Stimulated activated CD8-positive, alpha-beta memory T cell treated with anti-CD3 and anti-CD28 coated beads, Interleukin-15, amount 100 ng/mL, for 48 hours (primary cell): ENCODE data around the gene FAM162A.
"Not testable (repeated sequence)": the region's sequence is repeated elsewhere in the genome, so short reads cannot be mapped to it uniquely, and the experiment has no call there.

ENCODE experiments used
- DNase-seq, 2 donors: peaks; one replicate each; pipeline ENCODE4 v3.0.0-alpha.2; 2020; ENCODE audit warnings: low read depth in 2 of 2

Gene FAM162A, protein sequence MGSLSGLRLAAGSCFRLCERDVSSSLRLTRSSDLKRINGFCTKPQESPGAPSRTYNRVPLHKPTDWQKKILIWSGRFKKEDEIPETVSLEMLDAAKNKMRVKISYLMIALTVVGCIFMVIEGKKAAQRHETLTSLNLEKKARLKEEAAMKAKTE

DNA sequence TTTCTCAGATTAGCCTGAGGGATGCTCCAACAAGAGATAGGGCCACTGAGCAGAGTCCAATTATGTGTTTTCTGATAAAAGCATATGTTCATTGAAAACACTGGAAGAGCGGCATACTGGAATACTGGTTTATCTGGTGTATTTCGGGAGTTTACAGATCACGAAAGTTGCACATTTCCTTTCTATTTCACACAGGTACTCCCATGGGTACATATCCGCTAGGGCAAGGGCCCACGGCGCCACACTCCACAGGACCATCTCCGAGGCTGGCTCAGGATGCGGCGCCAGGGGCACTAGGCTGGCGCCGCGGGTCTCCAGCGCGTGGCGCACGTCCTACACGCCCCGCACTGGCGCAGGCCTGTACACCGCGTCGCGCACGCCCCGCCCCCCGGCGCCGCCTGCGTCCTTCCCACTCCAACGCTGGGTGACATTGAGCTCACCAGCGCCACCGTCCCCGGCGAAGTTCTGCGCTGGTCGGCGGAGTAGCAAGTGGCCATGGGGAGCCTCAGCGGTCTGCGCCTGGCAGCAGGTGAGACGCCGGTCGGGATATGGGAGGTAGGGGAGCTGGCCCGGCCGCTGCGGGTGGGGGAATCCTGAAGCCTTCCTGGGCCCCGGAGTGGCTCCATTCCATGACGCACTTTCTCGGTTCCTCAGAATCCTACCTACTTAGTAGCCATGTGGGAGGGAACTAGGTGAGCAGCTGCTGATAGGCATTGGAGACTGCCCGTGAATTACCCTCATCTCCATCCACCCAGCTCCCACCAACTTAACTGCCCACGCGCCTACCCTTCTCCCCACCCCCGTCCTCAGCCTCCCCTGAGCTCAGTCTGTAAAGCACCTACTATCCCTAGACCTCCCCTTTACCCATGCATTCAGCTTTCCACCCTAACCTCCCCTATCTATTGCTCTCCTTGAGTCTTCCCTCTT, at the start of gene FAM162A:
Gene FAM162A (plus strand): TSS at position 412 of the 927 bp plus-strand sequence. CDS start 84 bp downstream, at position 496.
- peak; percentile 91 for DNase-seq

DNA sequence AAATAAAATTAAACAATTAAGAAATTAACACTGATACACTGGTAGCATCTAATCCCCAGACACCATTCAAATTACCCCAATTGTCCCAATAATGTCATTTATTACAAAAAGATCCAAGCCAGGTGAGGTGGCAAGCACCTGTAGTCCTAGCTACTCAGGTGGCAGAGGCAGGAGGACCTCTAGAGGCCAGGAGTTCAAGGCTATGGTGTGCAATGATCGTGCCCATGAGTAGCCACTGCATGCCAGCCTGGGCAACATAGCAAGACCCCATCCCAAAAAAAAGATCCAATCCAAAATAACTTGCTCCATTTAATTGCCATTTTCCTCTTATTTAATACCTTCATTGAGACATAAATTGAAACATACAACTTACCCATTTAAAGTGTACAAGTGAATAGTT, 41.2 kb upstream of the FAM162A start:
- DNase-seq: no peak

DNA sequence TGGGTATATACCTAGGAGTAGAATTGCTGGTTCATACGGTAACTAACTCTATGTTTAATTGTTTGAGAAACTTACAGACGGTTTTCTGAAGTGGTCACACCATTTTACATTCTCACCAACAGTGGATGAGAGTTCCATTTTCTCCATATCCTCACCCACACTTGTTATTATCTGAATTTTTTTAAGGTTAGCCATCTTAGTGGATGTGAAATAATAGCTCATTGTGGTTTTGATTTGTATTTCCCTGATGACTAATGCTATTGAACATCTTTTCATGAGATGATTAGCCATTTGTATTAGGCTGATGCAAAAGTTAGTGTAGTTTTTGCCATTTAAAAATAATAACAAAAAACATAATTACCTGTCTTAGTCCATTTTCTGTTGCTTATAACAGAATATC, 40.3 kb upstream of the FAM162A start:
- DNase-seq: no peak

DNA sequence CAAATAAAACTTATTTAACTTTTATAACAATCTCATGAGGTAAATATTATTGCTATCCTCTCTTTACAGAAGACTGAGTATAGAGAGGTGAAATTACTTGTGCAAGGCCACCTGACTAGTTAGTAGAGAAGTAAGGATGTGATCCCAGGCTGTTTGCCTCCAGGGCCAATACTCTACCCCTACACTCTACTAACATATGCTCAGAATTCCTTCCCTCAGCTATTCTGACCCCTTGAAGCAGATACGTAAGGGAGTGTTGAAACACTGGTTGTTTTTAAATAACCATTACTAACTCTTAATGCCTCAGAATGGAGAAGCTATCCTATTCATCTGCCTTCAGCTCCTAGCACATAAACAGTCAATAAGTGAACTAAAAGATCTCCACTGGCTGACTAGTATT, 34.8 kb upstream of the FAM162A start:
- DNase-seq: no peak

DNA sequence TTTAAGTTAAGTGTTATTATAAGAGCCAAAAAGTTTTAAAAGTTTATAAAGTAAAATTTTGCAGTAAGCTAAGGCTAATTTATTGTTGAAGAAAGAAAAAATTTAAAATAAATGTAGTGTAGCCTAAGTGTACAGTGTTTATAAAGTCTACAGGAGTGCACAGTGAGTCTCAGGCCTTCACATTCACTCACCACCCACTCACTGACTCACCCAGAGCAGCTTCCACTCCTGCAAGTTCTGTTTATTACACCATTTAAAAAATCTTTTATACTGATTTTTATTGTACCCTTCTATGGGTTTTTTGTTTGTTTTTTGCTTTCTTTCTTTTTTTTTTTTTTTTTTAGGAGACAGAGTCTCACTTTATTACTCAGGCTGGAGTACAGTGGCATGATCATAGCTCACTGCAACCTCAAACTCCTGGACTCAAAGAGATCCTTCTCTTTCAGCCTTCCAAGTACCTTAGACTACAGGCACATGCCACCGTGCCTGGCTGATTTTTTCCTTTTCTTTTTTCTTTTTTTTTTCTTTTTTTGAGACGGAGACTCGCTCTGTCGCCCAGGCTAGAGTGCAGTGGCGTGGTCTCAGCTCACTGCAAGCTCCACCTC, 33.1 kb upstream of the FAM162A start:
- no peak for DNase-seq

DNA sequence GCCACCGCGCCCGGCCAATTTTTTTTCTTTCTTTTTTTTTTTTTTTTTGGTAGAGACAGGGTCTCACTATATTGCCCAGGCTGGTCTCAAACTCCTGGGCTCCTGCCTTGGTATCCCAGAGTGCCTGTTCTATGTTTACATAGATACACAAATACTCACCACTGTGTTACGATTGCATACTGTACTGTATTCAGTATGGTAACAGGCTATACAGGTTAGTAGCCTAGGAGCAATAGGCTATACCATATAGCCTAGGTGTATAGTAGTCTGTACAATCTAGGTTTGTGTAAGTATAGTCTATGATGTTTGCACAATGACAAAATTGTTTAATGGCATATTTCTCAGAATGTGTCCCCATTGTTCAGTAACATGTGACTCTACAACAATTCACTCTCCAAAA, 32.4 kb upstream of the FAM162A start:
- no peak for DNase-seq

DNA sequence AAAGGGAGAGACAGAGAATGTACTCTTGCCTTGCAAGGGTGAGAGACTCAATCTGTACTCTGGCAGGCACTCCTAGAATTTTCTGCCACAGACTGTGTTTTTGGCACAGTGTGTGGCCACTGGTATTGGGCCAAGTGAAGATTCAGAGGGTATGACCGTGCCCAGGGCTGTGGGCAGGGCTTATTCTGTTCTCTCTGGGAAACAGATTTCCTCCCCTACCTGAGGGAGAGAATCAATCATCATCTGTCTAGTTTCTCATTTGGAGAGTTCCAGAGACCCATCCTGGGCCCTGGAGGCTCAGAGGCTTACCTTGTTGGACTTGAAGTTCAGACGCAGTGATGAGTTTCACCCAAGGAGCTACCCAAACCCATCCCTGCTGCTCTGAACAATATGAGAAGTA, 30.8 kb upstream of the FAM162A start:
- DNase-seq: no peak

DNA sequence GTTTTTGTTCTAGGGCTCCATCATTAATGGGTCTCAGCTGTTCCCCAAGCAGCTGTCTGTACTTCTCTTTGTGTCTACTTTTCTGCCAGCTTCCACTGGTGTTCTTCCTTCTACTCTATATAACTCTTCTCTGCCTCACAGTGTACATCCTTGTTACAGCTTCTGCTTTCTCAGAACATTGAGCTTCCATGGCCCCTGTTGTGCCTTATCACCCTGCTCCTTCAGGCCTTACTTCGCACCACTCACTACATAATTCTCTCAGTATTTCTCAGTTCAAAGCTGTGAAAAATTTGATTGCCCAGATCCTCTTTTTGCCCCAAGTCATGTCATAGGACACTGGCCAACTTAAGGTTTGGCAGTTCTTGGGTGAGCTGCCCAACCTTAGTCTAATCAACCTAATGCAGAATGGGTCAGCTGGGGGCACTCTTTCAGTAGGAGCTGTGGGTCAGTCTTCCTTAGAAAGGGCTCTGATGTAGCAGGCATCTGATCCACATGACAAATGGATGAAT, 30.0 kb upstream of the FAM162A start:
- no peak for DNase-seq

DNA sequence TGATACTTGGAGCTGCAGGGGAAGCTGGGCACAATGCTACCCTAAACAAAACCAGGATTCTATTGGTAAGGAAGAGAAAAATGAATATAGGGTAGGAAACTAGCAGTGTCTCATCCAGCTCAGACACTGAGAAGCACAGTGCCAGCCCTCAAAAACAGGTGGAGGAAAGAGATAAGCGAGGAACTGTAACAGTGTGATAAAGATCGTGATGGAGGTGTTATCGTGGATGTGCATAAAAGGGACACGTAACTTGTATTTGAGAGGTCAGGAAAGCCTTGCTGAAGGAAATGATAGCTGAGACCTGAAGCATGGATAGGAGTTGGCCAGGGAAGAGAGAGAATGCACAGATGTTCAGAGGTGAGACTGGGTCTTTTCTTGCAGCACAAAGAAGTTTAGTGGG, 28.4 kb upstream of the FAM162A start:
- no peak for DNase-seq

DNA sequence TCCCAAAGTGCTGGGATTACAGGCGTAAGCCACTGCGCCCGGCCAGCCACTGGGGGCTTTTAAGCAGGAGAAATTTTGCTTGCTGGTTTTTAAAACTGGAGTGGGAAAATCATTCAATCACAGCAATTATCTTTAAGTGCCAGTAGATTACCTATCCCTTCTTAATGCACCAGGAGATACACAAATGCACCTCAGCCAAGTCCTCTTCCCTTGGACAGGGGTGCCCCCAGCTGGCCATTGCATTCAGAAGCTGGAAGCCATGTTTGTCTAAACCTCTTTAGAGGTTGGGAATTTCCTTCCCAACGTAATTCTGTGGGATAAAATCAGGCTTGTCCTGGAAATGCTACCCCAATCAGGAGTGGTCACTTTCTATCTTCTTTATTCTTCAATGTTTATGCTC, 27.6 kb upstream of the FAM162A start:
- no peak for DNase-seq

DNA sequence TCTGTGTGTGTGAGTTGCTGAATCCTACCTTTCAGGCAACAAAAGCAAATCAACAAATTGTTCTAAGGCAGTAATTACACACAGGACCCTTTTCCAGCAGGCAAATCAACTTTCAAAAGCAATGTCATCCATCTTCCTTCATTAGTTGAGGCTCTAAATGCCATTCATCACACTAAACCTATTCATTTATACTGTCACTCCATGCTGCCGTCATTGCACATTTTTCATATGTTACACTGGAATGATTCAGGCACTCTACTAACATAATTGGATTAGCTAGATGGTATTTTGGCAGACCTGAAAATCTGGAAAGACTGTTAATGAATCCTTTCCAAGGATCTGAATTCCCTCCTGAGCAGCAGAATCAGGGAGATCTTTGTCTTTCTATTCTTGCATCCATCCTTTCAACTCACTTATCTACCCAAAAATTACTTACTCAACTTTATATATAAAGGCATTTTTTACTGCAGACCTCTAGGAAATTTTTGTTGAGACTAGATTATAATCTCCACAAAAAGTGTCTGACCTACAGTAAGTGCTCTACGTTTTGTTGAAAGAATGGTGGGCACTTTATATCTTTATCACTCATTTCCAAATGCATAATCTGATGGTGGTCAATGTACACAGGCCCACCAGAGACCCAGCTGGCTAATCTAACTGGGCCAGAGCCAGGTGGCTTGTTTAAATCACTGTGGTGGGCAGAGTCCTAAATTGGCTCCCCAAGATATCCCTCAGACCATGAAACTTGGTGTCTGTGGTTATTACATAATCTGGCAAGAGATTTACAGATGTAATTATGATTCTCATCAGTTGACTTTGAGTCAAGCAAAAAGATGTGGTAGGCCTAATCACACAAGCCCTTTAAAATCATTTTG, 25.9 kb upstream of the FAM162A start:
- no peak for DNase-seq

DNA sequence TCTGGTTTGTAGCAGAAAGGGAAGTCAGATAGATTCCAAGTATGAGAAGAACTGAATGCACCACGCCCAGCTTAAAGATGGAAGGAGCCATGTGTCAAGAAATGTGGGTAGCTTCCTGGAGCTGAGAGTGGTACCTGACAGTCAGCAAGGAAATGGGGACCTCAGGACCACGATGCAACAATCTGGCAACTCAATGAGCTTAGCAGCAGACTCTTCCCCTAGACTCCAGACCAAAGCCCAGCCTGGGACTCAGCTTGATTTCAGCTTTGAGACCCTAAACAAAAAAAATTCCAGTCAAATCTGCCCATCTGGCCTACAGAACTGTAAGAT, 25.3 kb upstream of the FAM162A start:
- DNase-seq: no peak

DNA sequence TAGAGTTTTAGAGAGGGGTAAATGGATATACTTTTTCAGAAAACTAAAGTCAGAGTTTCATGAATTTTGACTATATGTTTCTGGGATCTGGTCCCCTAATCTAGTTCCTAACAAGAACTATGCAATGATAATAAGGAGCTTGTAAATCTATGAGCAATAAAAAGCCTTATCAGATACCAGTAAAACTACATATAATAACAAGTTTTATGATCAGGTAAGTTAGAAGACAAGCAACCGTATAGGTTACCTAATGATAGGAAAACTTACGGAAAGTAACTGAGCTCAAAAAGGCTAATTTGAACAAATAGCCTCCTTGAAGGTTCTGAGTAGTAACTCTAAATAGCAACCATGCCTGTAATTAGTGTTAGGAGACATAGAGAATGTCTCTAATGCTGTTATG, 22.0 kb upstream of the FAM162A start:
- DNase-seq: no peak

DNA sequence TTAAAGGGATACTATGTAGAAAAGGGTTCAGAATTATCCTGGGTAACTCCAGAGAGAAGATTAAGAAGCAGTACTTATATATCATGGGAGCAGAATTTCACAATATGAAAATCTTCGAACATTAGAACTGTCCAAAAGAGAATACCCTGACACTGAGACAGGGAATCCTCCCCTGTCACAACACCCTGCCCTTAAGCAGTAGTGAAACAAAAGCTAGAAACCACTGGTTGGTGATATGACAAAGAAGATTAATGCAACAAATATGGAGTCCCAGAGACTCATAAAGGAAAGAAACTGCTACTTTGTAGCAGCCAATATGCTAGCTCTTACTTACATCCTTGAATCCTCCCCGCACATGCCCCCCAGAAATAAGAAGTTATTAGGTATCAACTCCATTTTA, 19.5 kb upstream of the FAM162A start:
- no peak for DNase-seq

DNA sequence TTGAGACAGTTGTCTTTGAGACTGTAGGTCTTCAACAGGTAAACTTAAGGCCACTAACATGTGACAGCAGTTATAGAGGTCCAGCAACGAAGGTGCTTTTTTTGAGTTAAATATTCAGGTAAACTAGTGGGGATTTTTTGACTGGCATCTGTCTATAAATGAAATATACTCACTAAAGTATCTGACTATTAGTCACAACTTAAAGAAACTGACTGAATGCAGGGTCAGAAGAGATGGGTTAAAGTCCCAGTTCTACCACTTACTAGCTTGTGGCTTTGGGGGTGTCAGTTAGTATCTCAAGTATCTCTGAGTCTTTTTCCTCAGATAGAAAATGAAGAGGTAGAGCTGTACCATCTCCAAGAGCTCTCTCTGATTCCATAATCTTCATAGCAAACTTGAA, 18.9 kb upstream of the FAM162A start:
- no peak for DNase-seq

DNA sequence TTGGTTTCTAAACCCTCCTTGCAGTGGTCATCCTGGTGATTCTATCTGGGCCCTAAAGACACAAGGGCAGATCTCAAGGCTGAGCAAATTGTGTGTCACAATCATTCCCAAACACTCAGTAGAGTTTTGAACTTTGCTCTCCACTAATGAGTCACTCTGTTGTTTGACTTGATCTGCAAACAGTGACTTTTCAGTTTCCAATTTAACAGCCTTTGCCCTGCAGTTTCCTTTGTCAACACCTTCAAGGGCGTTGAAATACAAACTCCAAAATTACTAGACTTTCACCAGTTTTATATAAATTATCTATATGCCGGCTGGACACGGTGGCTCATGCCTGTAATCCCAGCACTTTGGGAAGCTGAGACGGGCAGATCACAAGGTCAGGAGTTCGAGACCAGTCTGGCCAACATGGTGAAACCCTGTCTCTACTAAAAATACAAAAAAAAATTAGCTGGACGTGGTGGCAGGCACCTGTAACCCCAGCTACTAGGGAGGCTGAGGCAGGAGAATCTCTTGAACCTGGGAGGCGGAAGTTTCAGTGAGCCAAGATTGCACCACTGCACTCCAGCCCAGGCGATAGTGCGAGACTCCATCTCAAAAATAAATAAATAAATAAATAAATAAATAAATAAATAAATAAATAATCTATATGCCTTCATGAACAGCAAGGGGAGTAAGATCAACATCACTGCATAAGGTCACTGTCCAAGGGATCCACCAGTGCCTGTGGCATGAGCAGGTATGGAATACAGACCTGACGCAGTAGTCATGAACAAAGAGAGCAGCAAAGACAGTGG, 18.2 kb upstream of the FAM162A start:
- DNase-seq: not testable (repeated sequence)

DNA sequence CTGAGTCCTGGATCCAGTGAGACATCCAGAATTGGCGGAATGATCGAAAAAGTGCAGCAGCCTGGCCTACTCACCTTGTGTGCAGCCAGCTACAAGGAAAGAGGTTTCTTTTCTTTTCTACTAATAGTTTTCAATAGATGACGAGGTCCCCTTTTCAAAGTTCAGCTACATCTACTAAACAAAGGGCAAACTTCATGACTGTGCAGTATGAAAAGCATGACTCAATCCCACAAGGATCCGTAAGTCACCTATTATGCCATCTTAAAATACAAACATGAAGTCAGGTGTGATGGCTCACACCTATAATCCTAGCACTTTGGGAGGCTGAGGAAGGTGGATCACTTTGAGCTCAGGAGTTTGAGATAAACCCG, 17.6 kb upstream of the FAM162A start:
- DNase-seq: no peak

DNA sequence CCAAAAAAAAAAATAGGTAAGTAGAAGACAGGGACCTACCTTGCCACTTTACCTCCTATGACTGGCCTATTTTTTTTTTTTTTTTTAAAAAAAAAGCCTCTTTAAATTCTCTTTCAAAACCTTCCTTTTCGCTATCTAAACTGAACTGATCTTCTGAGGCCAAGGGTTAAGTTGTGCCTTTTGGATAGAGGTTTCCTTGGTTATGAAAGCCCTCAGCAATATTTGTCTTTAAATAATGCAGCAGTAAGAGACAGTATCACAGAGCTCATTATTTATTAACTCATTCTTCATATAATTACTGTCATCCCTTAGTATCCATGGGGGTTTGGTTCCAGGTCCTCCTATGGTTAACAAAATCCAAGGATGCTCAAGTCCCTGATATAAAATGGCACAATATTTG, 9.9 kb upstream of the FAM162A start:
- DNase-seq: no peak

DNA sequence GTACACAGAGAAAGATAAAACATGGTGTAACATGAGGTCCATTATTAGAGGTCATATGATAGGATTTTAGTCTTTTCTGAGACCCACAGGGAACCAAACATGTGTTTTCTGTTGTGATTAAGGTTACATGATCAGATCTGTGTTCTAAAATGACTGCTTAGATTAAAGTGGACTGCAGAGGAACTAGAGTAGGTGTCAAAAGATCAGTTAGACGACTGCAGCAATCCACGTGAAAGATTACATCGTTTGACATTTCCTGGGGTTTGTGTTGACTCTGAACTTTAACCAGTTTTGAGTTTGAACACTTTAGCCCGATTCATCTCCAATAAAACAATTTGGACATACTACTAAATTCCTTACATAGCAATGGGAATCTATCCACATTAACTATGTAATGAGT, 6.0 kb upstream of the FAM162A start:
- DNase-seq: no peak

DNA sequence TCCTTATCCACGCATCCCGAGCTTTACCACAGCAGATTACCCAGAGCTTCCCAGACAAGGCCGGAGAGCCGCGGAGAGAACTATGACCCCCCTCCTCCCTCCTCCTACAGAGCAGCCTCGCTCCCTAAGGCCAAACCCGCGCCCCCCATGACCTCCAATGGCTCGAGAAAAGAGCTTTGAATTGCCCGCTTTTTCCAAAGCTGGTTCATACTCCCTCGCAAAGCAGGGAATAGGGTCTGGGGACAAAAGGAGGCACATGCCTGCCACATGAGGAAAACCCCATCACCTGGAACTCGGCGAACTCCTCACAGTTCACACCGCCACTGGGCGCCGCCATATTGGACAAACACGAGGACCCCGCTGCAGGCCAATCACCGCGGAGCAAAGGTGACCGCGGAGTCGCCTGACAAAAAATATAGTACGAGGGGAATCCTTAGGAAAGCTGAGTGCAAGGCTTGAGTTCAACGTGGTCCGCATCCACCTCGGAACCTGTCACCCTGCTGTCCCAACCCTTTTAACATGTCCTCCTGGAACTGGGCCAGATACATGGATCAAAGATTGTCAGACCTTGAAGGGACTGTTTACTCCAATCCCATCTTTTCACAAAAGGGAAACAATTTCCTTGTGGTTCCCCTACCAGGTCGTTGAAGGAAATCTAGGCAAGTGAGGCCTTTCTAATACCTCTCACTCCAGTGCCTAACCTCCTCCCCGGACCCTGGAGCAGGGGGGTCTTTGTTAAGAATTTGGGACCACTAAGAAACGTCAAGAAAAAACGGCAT, 905 bp upstream of the FAM162A start, which contains the start of gene MIX23:
Gene MIX23 (minus strand): TSS at position 344 of the 779 bp plus-strand sequence. CDS start 7 bp downstream, at position 337.
- DNase-seq: peak; percentile 77 to 80
